OCI-LY1 (cell line): ENCODE data around the gene ARHGAP22.

Experiments
- H2AFZ ChIP-seq: fragments of 200-600 bp; sonication (generic), shearing (Covaris generic); 2 replicates; pipeline ENCODE4 v1.6.0; 2014; ENCODE audit warnings: antibody characterized with exemption, mild to moderate bottlenecking, low read length
- H3F3A ChIP-seq: fragments of 200-600 bp; sonication (generic), shearing (Covaris generic); 2 replicates; pipeline ENCODE4 v1.6.0; 2014; ENCODE audit warnings: mild to moderate bottlenecking, antibody characterized with exemption, low read length, moderate library complexity; ENCODE audit not compliant: insufficient read depth
- H3K27ac ChIP-seq: fragments of 200-600 bp; sonication (generic); 2 replicates; pipeline ENCODE4 v1.5.1; 2014; ENCODE audit warnings: low read length, mixed run types, mild to moderate bottlenecking, low read depth; ENCODE audit not compliant: poor library complexity, severe bottlenecking
- H3K27me3 ChIP-seq: fragments of 200-600 bp; sonication (generic); 2 replicates; pipeline ENCODE4 v1.6.0; 2014; ENCODE audit warnings: antibody characterized with exemption, mild to moderate bottlenecking, low read length, moderate library complexity; ENCODE audit not compliant: insufficient read depth
- H3K36me3 ChIP-seq: fragments of 200-600 bp; sonication (generic); 2 replicates; pipeline ENCODE4 v1.6.1; 2014; ENCODE audit warnings: mild to moderate bottlenecking, antibody characterized with exemption, low read length, moderate library complexity, mixed read lengths; ENCODE audit not compliant: insufficient read depth
- H3K4me1 ChIP-seq: fragments of 200-600 bp; sonication (generic); 2 replicates; pipeline ENCODE4 v1.5.1; 2014; ENCODE audit warnings: mild to moderate bottlenecking, low read length, moderate library complexity; ENCODE audit not compliant: insufficient read depth, severe bottlenecking
- H3K4me2 ChIP-seq: fragments of 200-600 bp; sonication (generic), shearing (Covaris generic); 2 replicates; pipeline ENCODE4 v1.6.1; 2014; ENCODE audit warnings: low read length
- H3K4me3 ChIP-seq: fragments of 200-600 bp; sonication (generic); 2 replicates; pipeline ENCODE4 v1.5.1; 2014; ENCODE audit warnings: low read length, low read depth, mild to moderate bottlenecking, mixed read lengths; ENCODE audit not compliant: poor library complexity, severe bottlenecking
- H3K79me2 ChIP-seq: fragments of 200-600 bp; shearing (Covaris generic); 2 replicates; pipeline ENCODE4 v1.6.1; 2016; ENCODE audit warnings: mixed run types, low read length, mixed read lengths; ENCODE audit not compliant: insufficient read depth
- H3K9ac ChIP-seq: fragments of 200-600 bp; sonication (generic), shearing (Covaris generic); 2 replicates; pipeline ENCODE4 v1.6.1; 2014; ENCODE audit warnings: mild to moderate bottlenecking, low read length, mixed read lengths
- H3K9me2 ChIP-seq: fragments of 200-600 bp; sonication (generic), shearing (Covaris generic); 2 replicates; pipeline ENCODE4 v1.6.1; 2014; ENCODE audit warnings: low read depth, mild to moderate bottlenecking, low read length, mixed read lengths
- H3K9me3 ChIP-seq: fragments of 200-600 bp; shearing (Covaris generic); 2 replicates; pipeline ENCODE4 v1.6.1; 2014; ENCODE audit warnings: low read length, mixed read lengths
- H4K20me1 ChIP-seq: fragments of 200-600 bp; sonication (generic), shearing (Covaris generic); 2 replicates; pipeline ENCODE4 v1.6.0; 2016; ENCODE audit warnings: mild to moderate bottlenecking, low read length; ENCODE audit not compliant: insufficient read depth
- EZH2 ChIP-seq: fragments of 200-600 bp; sonication (generic), shearing (Covaris generic); IDR thresholded peaks from 2 replicates; pipeline ENCODE4 v1.8.0; 2017; ENCODE audit warnings: borderline replicate concordance, mixed run types, mild to moderate bottlenecking, antibody characterized with exemption, low read length, moderate library complexity, mixed read lengths
- TF ChIP-seq, protein P1 (sequence below): fragments of 200-600 bp; sonication (generic), shearing (Covaris generic); IDR thresholded peaks from 2 replicates; pipeline ENCODE4 v1.5.1; 2017; ENCODE audit warnings: mild to moderate bottlenecking, antibody characterized with exemption, low read length, moderate library complexity, mixed read lengths

The ARHGAP22 gene

DNA sequence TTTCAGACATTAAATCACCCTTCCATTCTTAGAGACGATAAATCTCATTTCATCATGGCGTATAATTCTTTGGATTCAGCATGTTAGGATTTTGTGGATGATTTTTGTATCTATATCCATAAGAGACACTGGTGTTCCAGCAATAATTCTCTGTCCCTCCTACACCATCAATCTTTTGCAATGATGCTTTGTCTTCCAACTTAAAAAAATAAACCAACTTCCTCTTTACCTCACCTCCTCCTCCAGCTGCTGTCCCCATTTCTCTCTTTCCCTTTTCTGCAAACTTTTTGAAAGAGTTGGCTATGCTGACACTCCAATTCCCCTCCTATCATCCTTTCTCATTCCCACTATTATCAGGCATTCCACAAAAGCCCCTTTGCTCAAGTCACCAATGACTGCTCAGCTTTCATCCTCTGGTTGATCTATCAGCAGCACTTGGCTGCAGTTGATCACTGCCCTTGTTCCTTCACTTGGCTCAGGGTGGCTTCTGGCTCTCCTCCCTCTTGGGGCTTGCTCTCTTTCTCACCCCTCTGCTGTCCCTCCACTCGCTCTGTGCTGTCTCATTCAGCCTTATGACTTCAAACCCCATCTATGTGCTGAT, 130.0 kb downstream of the ARHGAP22 start:
- H2AFZ ChIP-seq = no peak overlapping the region
- no peak overlapping the region for H3K27ac ChIP-seq
- no peak for TF ChIP-seq EZH2
- TF ChIP-seq, protein P1, sequence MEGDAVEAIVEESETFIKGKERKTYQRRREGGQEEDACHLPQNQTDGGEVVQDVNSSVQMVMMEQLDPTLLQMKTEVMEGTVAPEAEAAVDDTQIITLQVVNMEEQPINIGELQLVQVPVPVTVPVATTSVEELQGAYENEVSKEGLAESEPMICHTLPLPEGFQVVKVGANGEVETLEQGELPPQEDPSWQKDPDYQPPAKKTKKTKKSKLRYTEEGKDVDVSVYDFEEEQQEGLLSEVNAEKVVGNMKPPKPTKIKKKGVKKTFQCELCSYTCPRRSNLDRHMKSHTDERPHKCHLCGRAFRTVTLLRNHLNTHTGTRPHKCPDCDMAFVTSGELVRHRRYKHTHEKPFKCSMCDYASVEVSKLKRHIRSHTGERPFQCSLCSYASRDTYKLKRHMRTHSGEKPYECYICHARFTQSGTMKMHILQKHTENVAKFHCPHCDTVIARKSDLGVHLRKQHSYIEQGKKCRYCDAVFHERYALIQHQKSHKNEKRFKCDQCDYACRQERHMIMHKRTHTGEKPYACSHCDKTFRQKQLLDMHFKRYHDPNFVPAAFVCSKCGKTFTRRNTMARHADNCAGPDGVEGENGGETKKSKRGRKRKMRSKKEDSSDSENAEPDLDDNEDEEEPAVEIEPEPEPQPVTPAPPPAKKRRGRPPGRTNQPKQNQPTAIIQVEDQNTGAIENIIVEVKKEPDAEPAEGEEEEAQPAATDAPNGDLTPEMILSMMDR = no peak
- H3F3A ChIP-seq = no peaks in the 10 kb centered on the region
- H3K79me2 ChIP-seq = no peaks in the 10 kb centered on the region
- H3K4me1 ChIP-seq = no peaks in the 10 kb centered on the region
- H3K9me3 ChIP-seq = no peaks in the 10 kb centered on the region
- H3K27me3 ChIP-seq = no peaks in the 10 kb centered on the region
- H4K20me1 ChIP-seq = no peaks in the 10 kb centered on the region
- no peak overlapping the region for H3K9ac ChIP-seq
- no peaks in the 10 kb centered on the region for H3K9me2 ChIP-seq
- H3K4me3 ChIP-seq = no peak overlapping the region
- no peak overlapping the region for H3K4me2 ChIP-seq
- H3K36me3 ChIP-seq = no peaks in the 10 kb centered on the region

DNA sequence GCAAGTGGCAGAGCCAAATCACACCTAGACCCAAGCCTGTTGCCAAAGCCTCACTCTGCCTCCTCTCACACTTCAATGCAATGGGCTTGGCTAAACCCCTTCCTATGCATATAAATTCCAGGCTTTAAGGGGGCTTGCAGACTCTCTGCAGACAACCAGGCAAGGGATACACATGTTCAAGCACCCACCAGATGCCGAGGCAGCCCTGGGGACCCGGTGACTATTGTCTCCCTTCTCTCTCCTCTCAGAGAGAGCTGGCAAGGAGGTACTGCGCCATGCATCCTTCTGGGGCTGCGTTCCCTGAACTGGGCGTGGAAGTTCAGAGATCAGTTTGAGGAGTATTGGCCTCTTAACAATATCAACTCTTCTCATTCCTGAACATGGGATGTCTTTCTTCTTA, 131.2 kb downstream of the ARHGAP22 start:
- Histone ChIP-seq H3K36me3 (no peaks in the 10 kb centered on the region), H3K27ac (no peak overlapping the region), H3K27me3 (no peaks in the 10 kb centered on the region), H3F3A (no peaks in the 10 kb centered on the region), H3K4me2 (no peak overlapping the region), H3K4me1 (no peaks in the 10 kb centered on the region), H3K9me2 (no peaks in the 10 kb centered on the region), H3K9me3 (no peaks in the 10 kb centered on the region), H4K20me1 (no peaks in the 10 kb centered on the region), H3K9ac (no peak overlapping the region), H3K4me3 (no peak overlapping the region), H3K79me2 (no peaks in the 10 kb centered on the region), H2AFZ (no peak overlapping the region)
- TF ChIP-seq, protein P1 = no peak
- TF ChIP-seq EZH2 = no peak

DNA sequence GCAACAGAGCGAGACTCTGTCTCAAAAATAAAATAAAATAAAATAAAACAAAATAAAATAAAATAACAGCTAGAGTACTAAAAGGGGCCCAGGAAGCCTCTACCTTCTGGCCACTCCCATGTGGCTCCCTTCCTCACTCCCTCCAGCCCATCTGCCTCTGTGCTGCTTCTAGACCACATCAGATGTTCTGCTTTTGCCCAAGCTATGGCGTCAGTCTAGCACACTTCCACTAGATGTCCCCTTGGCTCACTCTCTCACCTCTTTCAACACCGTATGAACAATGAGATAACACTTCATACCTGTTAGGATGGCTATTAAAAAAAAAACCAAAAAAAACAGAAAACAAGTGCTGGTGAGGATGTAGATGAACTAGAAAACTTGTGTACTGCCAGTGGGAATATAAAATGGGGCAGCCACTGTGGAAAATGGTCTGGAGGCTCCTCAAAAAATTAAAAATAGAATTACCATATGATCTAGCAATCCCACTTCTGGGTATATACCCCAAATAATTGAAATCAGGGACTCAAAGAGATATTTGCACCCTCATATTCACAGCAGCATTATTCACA, 132.3 kb downstream of the ARHGAP22 start:
- H3K4me3 ChIP-seq = no peak overlapping the region
- no peaks in the 10 kb centered on the region for H3K9me3 ChIP-seq
- no peak overlapping the region for H2AFZ ChIP-seq
- no peaks in the 10 kb centered on the region for H3K27me3 ChIP-seq
- no peaks in the 10 kb centered on the region for H3K79me2 ChIP-seq
- H3K9ac ChIP-seq = no peak overlapping the region
- H3K27ac ChIP-seq = no peak overlapping the region
- H3K36me3 ChIP-seq = no peaks in the 10 kb centered on the region
- H3K4me1 ChIP-seq = no peaks in the 10 kb centered on the region
- H4K20me1 ChIP-seq = no peaks in the 10 kb centered on the region
- H3K4me2 ChIP-seq = no peak overlapping the region
- H3F3A ChIP-seq = no peaks in the 10 kb centered on the region
- no peaks in the 10 kb centered on the region for H3K9me2 ChIP-seq
- TF ChIP-seq, protein P1 = no peak
- no peak for TF ChIP-seq EZH2
